Measurements from ENCODE around the gene TBC1D14.

DNA sequence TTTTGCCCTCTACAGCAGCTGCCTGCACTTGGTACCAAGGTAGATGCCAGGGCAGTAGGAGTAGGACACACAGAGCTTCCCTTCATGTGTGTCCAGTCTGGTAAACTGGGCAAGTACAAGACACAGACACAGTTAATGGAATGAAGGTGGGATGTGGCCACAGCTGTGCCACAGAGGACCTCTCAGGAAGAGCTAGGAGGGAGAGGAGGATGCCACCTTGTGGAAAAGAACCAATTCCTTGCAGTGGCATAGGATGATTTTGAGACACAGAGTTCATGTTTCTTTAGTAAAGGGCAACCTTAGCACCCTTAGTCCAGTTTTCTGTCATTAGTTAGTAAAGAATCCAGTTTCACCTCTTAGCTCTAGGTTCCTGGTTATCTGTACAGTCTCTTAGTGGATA is 36.3 kb upstream of the TBC1D14 start:
- TF ChIP-seq POLR2AphosphoS5 (IDR thresholded peaks at IDR 0.05; ENCODE audit: low read depth, low read length) (no peak), EP300 (IDR thresholded peaks at IDR 0.05; ENCODE audit: borderline replicate concordance in 1 of 2, low read depth in 2 of 2, low read length in 2 of 2) (no peak), CBX8 (IDR thresholded peaks at IDR 0.05; ENCODE audit: borderline replicate concordance, low read depth, low read length) (no peak), EZH2 (IDR thresholded peaks at IDR 0.05; ENCODE audit: low read depth, low read length, severe bottlenecking) (no peak), CHD2 (IDR thresholded peaks at IDR 0.05; ENCODE audit: low read length) (no peak)
- TF ChIP-seq, protein P1, sequence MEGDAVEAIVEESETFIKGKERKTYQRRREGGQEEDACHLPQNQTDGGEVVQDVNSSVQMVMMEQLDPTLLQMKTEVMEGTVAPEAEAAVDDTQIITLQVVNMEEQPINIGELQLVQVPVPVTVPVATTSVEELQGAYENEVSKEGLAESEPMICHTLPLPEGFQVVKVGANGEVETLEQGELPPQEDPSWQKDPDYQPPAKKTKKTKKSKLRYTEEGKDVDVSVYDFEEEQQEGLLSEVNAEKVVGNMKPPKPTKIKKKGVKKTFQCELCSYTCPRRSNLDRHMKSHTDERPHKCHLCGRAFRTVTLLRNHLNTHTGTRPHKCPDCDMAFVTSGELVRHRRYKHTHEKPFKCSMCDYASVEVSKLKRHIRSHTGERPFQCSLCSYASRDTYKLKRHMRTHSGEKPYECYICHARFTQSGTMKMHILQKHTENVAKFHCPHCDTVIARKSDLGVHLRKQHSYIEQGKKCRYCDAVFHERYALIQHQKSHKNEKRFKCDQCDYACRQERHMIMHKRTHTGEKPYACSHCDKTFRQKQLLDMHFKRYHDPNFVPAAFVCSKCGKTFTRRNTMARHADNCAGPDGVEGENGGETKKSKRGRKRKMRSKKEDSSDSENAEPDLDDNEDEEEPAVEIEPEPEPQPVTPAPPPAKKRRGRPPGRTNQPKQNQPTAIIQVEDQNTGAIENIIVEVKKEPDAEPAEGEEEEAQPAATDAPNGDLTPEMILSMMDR (IDR thresholded peaks at IDR 0.05; ENCODE audit: control extremely low read depth in 1 of 3, insufficient read depth in 1 of 3, low read depth in 1 of 3, low read length in 3 of 3), result peak in 2 of 3 experiments; percentile 5 to 27; a peak in 1 of 4 replicates
- TF ChIP-seq, protein P2, sequence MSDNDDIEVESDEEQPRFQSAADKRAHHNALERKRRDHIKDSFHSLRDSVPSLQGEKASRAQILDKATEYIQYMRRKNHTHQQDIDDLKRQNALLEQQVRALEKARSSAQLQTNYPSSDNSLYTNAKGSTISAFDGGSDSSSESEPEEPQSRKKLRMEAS (IDR thresholded peaks at IDR 0.05), result no peak
